Stimulated activated CD8-positive, alpha-beta memory T cell treated with anti-CD3 and anti-CD28 coated beads, Interleukin-15, amount 100 ng/mL, for 4 hours (primary cell): Measurements from ENCODE around the gene COP1.

ENCODE experiments used
- DNase-seq, 2 donors: peaks; one replicate each; pipeline ENCODE4 v3.0.0-alpha.2; 2020; ENCODE audit warnings: low read depth in 2 of 2

COP1 gene

GRCh38 chr1:175968486-175969172, 238.5 kb downstream of the COP1 start:
- no peak for DNase-seq

DNA sequence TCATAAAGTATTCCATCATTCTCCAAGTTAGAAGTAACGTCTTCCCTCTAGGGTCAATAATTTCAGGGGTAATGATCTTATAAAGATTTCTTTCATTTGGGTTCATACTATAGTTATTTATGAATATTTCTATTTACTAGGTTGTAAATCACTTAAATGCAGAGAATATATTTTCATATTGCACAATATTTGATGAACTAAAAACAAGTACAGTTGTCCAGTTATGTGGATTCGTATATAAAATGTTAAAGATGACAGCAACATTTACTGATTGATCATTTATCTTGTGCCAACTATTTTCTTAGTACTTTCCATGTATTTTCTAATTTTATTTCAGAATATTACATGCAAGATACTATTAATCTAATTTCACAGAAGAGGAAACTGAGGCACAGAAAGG, 243.3 kb downstream of the COP1 start:
- DNase-seq = no peak

- DNase-seq = no peak
Observed at GRCh38 chr1:175960169-175960568, 246.9 kb downstream of the COP1 start.

- DNase-seq = no peak
Observed at GRCh38 chr1:175951627-175952026, 255.5 kb downstream of the COP1 start.

- no peak for DNase-seq
Observed at GRCh38 chr1:175947771-175948170, 259.3 kb downstream of the COP1 start.

DNA sequence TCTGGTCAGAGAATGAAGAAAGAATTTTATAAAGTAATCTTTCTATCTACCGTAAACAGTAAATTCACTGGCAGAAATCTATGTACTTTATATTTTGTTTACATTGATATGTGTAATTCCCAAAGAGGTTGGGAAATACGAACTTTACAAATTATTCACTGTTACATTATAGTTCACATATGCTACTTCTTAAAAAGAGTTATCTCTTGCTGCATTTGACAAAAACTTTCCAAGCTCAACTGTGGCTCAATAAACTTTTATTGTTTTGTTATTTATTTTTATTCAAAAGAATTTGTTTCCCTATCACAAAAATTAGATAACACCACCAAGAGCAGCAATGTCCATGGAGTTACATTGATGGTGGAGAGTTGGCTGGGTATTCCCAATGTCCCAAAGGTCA, 262.5 kb downstream of the COP1 start:
- no peak for DNase-seq

DNA sequence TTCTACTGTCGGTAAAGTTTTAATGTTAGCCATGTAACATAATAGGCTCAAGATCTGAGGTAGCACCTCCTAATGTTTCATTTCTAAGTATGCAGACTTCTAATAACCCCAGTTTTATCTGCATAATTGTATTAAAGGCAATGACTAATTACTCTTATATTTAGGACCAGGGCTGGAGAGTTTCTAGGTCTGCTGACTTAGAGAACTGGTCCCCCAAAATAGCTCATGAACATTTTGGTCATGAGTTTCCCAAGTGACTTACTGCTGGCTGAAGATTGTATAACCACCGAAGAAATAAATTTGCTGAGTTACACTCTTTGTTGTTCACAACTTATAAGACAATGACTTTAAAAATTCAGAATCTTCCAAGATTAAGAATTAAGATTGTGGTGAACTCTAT, 265.9 kb downstream of the COP1 start:
- no peak for DNase-seq

DNA sequence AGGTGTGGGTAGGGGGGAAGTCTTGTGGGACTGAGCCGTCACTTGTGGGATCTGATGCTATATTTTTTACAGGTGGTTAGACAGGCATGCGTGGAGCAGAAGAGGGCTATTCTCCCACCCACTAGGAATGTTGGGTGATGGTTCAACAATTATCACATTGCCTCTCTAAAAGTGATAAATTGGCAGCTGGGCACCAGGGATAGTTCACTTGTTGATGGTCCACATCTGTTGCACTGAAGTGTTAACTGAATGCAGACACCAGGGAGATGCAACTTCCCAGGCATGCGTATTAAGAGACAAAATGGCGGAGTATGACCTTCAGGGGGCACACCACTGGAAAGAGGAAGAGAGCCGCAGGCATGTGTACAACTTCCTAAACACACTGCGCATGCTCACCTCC, 270.4 kb downstream of the COP1 start:
- DNase-seq = no peak

GRCh38 chr1:175935566-175936115, 271.4 kb downstream of the COP1 start:
- no peak for DNase-seq

GRCh38 chr1:175935166-175935565, 271.9 kb downstream of the COP1 start:
- no peak for DNase-seq

GRCh38 chr1:175933801-175934200, 273.3 kb downstream of the COP1 start:
- no peak for DNase-seq

DNA sequence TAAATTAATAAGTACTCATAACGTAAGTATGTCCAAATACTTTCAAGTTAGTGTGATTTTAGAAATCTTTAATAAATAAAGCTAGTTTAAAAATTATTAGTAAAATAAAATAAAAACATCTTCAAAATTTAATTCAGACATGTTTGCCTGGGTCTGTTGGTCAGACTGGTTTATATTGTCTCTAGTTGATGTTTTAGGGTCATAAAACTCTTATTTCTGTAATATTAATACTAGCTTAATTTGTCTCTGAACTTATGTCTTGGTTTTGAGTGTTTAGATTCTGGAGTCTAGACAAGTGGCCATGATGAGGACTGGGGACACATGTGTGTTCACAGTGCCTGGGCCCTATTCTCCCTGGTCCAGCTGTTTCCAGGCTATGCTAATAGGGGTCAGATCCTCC, 279.1 kb downstream of the COP1 start:
- DNase-seq = no peak

DNA sequence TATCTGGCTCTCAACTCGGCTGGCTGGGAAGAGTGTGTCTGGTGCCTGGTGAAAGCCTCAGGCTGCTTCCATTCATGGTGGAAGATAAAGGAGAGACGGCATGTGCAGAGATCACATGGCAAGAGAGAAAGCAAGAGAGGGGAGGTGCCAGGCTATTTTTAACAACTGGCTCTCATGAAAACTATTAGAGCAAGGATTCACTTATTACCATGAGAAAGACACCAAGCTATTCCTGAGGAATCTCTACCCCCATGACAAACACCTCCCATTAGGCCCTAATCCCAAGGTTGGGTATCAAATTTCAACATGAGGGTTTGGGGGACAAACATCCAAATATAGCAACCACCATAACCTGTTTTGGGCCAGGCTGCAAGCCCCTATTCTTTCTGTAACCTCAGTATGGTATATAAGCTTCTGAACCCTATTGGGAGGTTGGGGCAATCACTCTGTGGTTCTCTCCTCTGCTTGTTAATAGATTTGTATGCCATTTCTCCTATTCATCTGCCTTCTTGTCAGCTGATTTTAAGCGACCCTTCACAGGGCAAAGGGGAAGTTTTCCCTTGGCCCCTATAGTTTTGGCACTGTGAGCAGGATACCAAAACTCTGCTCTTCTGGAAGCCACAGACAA, 284.7 kb downstream of the COP1 start:
- DNase-seq = no peak

- no peak for DNase-seq
Observed at GRCh38 chr1:175920381-175920780, 286.7 kb downstream of the COP1 start.

- no peak for DNase-seq
Observed at GRCh38 chr1:175919001-175919400, 288.1 kb downstream of the COP1 start.

DNA sequence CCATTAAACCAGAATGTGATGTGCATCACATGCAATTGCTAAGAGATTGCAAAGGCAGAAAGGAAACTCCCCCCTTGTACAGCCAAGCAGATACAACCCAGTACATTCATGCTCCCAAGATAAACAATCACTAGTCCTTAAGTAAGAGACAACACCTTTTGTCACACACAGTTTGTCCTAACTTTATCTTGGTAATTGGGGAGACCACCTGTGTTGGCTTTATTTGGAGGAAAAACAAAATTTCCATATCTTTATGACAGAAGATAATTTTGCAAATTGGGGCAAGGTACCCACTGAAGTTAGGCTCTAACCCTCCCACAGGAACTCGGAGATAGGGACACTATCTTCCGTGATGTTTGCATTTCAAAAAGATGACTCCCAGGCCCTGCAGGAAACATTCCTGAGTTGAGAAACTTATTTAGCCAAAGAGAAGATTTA, 288.7 kb downstream of the COP1 start:
- DNase-seq = no peak

DNA sequence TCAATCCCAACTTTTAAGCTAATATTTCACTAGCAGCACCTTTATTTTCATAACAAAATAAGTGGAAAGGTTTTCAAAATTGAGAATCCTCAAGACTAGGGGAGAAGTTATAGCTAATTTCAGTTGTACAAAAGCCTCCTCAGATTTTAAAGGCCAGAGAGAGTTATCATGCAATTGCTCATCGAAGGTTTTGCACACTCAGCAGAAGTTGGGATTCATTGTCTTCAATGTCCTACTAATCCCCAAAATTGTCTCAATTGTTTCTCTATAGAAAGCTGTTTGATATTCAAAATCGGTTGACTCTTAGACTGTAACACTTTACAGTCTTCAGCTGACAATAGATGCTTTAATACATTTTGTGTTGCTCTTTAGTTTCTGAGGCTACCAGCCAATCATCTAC, 293.0 kb downstream of the COP1 start:
- DNase-seq = no peak

DNA sequence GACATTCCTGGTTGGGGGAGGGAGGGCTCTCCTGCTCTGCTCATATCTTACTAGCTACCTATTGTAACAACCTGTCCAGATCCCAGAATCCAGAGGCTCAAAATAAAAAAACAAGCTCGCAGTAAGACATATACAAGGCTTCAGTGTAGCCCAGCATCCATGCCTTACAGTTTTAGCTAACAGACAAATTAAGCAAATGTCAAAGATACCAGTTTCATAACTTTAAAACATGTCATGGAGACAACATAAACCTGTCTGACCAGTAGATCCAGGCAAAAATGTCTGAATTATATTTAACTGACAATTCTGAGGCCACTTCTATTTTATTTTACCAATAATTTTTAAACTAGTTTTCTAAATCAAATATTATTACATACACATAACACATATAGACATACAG, 295.9 kb downstream of the COP1 start:
- no peak for DNase-seq

DNA sequence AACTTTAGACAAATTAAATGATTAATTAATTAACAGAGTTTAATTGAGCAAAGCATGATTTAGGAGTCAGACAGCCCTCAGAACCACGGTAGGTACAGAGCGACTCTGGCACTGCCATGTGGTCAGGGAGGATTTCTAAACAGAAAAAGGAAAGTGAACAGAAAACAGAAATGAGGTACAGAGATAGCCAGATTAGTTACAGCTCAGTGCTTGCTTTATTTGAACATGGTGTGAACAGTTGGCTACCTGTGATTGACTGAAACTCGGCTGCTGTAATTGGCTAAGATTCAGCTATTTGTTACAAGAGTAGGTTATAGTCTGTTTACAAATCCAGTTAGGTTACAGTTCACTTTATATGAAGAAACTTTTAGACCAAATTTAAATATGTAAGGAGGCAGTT, 300.7 kb downstream of the COP1 start:
- no peak for DNase-seq

GRCh38 chr1:175904808-175905207, 302.3 kb downstream of the COP1 start:
- no peak for DNase-seq

GRCh38 chr1:175902281-175902680, 304.8 kb downstream of the COP1 start:
- DNase-seq = no peak

GRCh38 chr1:175901076-175901836, 305.8 kb downstream of the COP1 start:
- DNase-seq = no peak

GRCh38 chr1:175900171-175900570, 306.9 kb downstream of the COP1 start:
- DNase-seq = no peak
